ENCODE data around the gene GAREM2. TPM values are rescaled to one million over a fixed set of nuclear protein-coding genes. Genes with fewer than 3 reads are reported as not detected.

Gene GAREM2
- total and polyA plus RNA-seq, 10 donors: 0.62 to 6.3 (median 1.9) TPM

DNA sequence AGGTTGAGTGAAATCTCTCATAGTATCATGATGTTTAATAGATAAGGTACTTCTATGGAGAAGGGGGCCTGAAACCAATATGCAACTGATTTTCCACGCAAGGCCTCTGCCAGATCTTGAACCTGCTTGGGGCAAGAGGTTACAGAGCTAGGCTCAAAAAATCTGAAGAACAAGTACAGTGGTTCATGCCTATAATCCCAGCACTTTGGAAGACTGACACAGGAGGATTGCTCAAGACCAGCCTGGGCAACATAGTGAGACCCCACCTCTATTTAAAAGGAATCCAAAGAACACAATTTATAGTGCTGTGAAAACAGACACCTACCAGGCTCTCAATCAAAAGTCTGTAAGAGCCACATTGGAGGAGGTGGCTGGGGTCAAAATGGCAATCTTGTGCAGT is 42.9 kb downstream of the GAREM2 start:
- H3K36me3 ChIP-seq: peaks cover 10 to 100% (median 64%) of the 10 kb centered on the region in 6 donors
- H3K27ac ChIP-seq: no peak overlapping the region
- TF ChIP-seq POLR2AphosphoS5 (IDR thresholded peaks at IDR 0.05): no peak
- TF ChIP-seq, protein P1, sequence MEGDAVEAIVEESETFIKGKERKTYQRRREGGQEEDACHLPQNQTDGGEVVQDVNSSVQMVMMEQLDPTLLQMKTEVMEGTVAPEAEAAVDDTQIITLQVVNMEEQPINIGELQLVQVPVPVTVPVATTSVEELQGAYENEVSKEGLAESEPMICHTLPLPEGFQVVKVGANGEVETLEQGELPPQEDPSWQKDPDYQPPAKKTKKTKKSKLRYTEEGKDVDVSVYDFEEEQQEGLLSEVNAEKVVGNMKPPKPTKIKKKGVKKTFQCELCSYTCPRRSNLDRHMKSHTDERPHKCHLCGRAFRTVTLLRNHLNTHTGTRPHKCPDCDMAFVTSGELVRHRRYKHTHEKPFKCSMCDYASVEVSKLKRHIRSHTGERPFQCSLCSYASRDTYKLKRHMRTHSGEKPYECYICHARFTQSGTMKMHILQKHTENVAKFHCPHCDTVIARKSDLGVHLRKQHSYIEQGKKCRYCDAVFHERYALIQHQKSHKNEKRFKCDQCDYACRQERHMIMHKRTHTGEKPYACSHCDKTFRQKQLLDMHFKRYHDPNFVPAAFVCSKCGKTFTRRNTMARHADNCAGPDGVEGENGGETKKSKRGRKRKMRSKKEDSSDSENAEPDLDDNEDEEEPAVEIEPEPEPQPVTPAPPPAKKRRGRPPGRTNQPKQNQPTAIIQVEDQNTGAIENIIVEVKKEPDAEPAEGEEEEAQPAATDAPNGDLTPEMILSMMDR (IDR thresholded peaks at IDR 0.05 in 8 of 11, conservative IDR thresholded peaks at IDR 0.05 in 3 of 11): no peak
- no peak for TF ChIP-seq POLR2A (IDR thresholded peaks at IDR 0.05)
- H3K4me3 ChIP-seq: no peak overlapping the region
- WGBS, 5 donors: 90 to 100% (median 98%) methylated on average over 1 of the region's 1 CpG
- intact Hi-C loops (cut with DNase I; ENCODE audit: low total_unique reads): no loop called here
- no peaks in the 10 kb centered on the region for H3K4me1 ChIP-seq
- peaks cover 0 to 6% (median 0%) of the 10 kb centered on the region in 8 donors for H3K9me3 ChIP-seq
- DNase-seq: no peak
- H3K27me3 ChIP-seq (replicated peaks in 1 of 7): no peaks in the 10 kb centered on the region

DNA sequence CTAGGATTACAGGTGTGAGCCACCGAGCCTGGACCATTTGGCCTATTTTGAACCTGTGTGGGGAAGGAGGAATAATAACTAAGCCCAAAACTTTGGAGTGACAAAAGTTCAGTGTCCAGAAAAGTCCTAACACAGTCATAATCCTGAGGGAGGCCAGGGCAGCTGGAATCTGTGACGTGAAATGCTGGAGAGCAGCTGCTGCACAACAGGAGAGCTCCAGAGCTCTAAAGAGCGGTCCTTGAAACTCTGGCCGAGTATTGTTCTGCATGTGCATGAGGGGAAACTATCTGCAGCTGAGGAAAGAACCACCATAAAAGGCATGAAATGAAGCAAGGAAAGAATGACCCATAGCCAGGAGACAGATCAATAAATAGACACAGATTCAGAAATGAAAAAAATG is 43.7 kb downstream of the GAREM2 start:
- Histone ChIP-seq H3K27ac (no peak overlapping the region), H3K4me3 (no peak overlapping the region), H3K27me3 (replicated peaks in 1 of 7) (no peaks in the 10 kb centered on the region), H3K9me3 (peaks cover 0 to 6% (median 0%) of the 10 kb centered on the region in 8 donors), H3K4me1 (no peaks in the 10 kb centered on the region), H3K36me3 (peaks cover 10 to 100% (median 58%) of the 10 kb centered on the region in 6 donors)
- 96 to 100% (median 98%) methylated on average over 4 of the region's 4 CpGs for WGBS, 5 donors
- DNase-seq: no peak
- TF ChIP-seq, protein P1 (IDR thresholded peaks at IDR 0.05 in 8 of 11, conservative IDR thresholded peaks at IDR 0.05 in 3 of 11): no peak
- intact Hi-C loops (cut with DNase I; ENCODE audit: low total_unique reads): no loop called here

DNA sequence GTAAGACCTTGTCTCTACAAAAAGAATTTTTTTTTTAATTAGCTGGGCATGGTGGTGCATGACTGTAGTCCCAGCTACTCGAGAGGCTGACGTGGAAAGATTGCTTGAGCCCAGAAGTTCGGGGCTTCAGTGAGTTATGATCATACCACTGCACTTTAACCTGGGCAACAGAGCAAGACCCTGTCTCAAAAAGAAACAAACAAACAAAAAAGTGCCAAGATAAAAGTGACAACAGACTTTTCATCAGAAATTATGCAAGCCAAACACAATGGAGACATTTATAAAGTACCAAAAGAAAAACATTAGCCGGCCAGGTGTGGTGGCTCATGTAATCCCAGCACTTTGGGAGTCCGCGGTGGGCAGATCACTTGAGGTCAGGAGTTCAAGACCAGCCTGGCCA is 44.8 kb downstream of the GAREM2 start:
- TF ChIP-seq, protein P1 (IDR thresholded peaks at IDR 0.05 in 8 of 11, conservative IDR thresholded peaks at IDR 0.05 in 3 of 11): no peak
- TF ChIP-seq POLR2AphosphoS5 (IDR thresholded peaks at IDR 0.05) (no peak), POLR2A (IDR thresholded peaks at IDR 0.05) (no peak)
- Histone ChIP-seq H3K4me1 (no peaks in the 10 kb centered on the region), H3K36me3 (peaks cover 7 to 100% (median 53%) of the 10 kb centered on the region in 6 donors), H3K27ac (no peak overlapping the region), H3K4me3 (no peak overlapping the region), H3K27me3 (replicated peaks in 1 of 7) (no peaks in the 10 kb centered on the region), H3K9me3 (peaks cover 0 to 6% (median 0%) of the 10 kb centered on the region in 8 donors)
- 79 to 83% (median 81%) methylated on average over 6 of the region's 6 CpGs for WGBS, 5 donors
- no peak for DNase-seq
- intact Hi-C loops (cut with DNase I; ENCODE audit: low total_unique reads): no loop called here

DNA sequence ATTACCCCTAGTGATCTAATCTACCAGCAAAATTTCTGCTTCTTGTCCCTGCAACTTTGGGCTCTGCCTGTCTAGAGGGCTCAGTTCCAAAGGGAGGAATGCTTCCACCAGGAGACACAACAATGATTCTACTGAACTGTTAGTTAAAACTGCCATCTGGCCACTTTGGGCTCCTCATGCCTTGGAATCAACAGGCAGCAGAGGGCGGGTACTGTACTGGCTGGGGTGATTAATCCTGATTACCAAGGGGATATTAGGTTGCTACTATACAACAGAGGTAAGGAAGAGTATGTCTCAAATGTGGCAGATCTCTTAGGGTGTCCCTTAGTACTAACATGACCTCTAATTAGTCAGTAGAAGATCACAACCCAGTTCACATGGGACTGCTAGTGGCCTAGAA is 50.1 kb downstream of the GAREM2 start:
- Histone ChIP-seq H3K27ac (no peak overlapping the region), H3K36me3 (peaks cover 4 to 100% (median 40%) of the 10 kb centered on the region in 6 donors), H3K4me1 (no peaks in the 10 kb centered on the region), H3K27me3 (replicated peaks in 1 of 7) (no peaks in the 10 kb centered on the region), H3K4me3 (no peak overlapping the region), H3K9me3 (peaks cover 0 to 11% (median 0%) of the 10 kb centered on the region in 8 donors)
- TF ChIP-seq POLR2A (IDR thresholded peaks at IDR 0.05): no peak
- no peak for TF ChIP-seq POLR2AphosphoS5 (IDR thresholded peaks at IDR 0.05)
- TF ChIP-seq, protein P1 (IDR thresholded peaks at IDR 0.05 in 8 of 11, conservative IDR thresholded peaks at IDR 0.05 in 3 of 11): no peak
- intact Hi-C loops (cut with DNase I; ENCODE audit: low total_unique reads): no loop called here
- WGBS, 5 donors: 91 to 100% (median 98%) methylated on average over 1 of the region's 1 CpG
- DNase-seq: no peak
